ENCODE measurements around the gene OR7G3.

DNA sequence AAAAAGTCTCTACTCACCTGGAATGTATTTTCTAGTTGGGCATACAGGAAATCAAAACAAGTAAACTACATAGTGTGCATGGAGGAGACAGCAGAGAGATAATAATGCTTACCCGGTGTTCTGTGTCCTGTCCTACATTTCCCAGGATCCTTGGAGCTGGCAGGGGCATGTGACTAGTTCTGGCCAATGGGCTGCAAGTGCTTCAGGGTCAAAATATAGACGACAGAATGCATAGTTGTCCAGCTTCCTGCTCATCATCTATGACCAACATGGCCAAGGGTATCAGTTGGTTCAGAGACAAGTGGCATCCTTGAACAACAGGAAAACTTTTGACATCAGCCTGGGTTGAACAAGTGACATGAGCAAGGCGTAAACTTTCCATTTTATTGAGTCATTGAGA lies 21.9 kb upstream of the OR7G3 start:
- TF ChIP-seq, protein P1, sequence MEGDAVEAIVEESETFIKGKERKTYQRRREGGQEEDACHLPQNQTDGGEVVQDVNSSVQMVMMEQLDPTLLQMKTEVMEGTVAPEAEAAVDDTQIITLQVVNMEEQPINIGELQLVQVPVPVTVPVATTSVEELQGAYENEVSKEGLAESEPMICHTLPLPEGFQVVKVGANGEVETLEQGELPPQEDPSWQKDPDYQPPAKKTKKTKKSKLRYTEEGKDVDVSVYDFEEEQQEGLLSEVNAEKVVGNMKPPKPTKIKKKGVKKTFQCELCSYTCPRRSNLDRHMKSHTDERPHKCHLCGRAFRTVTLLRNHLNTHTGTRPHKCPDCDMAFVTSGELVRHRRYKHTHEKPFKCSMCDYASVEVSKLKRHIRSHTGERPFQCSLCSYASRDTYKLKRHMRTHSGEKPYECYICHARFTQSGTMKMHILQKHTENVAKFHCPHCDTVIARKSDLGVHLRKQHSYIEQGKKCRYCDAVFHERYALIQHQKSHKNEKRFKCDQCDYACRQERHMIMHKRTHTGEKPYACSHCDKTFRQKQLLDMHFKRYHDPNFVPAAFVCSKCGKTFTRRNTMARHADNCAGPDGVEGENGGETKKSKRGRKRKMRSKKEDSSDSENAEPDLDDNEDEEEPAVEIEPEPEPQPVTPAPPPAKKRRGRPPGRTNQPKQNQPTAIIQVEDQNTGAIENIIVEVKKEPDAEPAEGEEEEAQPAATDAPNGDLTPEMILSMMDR (IDR thresholded peaks at IDR 0.05; ENCODE audit: borderline replicate concordance, extremely low read depth, low read length, poor library complexity, severe bottlenecking): no peak
- no peak for TF ChIP-seq EZH2 (IDR thresholded peaks at IDR 0.05; ENCODE audit: borderline replicate concordance, low read depth, low read length, severe bottlenecking)
